Panc1 (cell line): ENCODE results near the gene ABCC10.

ENCODE experiments used
- CTCF ChIP-seq: fragments of 450-650 bp; IDR thresholded peaks from 2 replicates; pipeline ENCODE4 v1.5.1; 2017; ENCODE audit warnings: mild to moderate bottlenecking
- POLR2AphosphoS5 ChIP-seq: IDR thresholded peaks from 2 replicates; pipeline ENCODE4 v1.6.1; 2012; ENCODE audit warnings: mild to moderate bottlenecking, low read depth, low read length, moderate library complexity
- REST ChIP-seq, 2 experiments: IDR thresholded peaks; 2 replicates each; pipeline ENCODE4 v1.6.1; 2011 to 2012; ENCODE audit warnings: low read depth in 2 of 2, control low read depth in 1 of 2, low read length in 1 of 2, mild to moderate bottlenecking in 1 of 2, moderate library complexity in 1 of 2; ENCODE audit not compliant: insufficient read depth in 1 of 2

DNA sequence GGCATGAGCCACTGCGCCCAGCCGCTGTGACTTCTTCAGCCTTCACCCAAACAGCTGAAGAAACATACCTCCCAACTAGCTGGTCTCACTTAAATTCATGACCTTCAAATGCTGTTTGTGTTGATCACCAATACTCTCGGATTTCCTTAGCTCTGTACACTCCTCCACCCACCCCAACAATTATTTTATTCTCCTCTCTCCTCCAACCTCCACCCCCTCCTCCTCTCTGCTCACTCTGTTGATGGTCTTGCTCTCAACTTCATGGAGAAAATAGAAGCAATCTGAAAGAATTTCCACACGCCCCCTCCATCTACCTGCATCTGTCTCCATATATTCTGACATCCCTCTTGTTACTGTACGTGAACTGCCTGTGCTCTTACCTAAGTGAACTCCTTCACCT lies 34.6 kb downstream of the ABCC10 start:
- TF ChIP-seq CTCF (no peak), POLR2AphosphoS5 (no peak), REST (IDR thresholded peaks at IDR 0.05; ENCODE audit: insufficient read depth in 1 of 2, low read depth in 2 of 2, low read length in 1 of 2) (no peak)
